Common myeloid progenitor, CD34-positive (primary cell): ENCODE results near the gene CNPY4.
"Not testable (repeated sequence)": the region's sequence is repeated elsewhere in the genome, so short reads cannot be mapped to it uniquely, and the experiment has no call there.

Experiments used
- CTCF ChIA-PET: fragments of 350-600 bp; sonication (Branson Sonifier 250); formaldehyde crosslinking; loops from one replicate; lab custom pipeline; 2021; ENCODE audit warnings: antibody characterized with exemption; lab: Charles Lee
- POLR2A ChIA-PET: fragments of 350-600 bp; sonication (Branson Sonifier 250); formaldehyde crosslinking; loops from one replicate; lab custom pipeline; 2021; ENCODE audit warnings: antibody characterized with exemption; lab: Charles Lee
- DNase-seq, 3 donors: peaks; one replicate each; pipeline versions ENCODE4 v3.0.0 to v3.0.0-alpha.2; 2013
- H3K27ac ChIP-seq, 2 experiments: 1 replicate in 1 of 2; 2 replicates in 1 of 2; pipeline ENCODE4 v1.7.0; 2013; ENCODE audit warnings: inconsistent platforms in 2 of 2, low read length in 2 of 2, mild to moderate bottlenecking in 2 of 2, low read depth in 1 of 2, moderate library complexity in 1 of 2; ENCODE audit not compliant: severe bottlenecking in 2 of 2, insufficient read depth in 1 of 2, poor library complexity in 1 of 2
- H3K27me3 ChIP-seq, 5 experiments: replicated peaks in 2 of 5; 1 replicate in 3 of 5; 2 replicates in 2 of 5; pipeline versions ENCODE4 v1.6.1 to v1.7.0; 2013; ENCODE audit warnings: low read length in 4 of 5, mild to moderate bottlenecking in 2 of 5, moderate library complexity in 2 of 5, inconsistent platforms in 1 of 5; ENCODE audit not compliant: insufficient read depth in 5 of 5, control insufficient read depth in 4 of 5
- H3K36me3 ChIP-seq, 4 experiments: 1 replicate in 2 of 4; 2 replicates in 2 of 4; pipeline versions ENCODE4 v1.6.1 to v1.7.0; 2013; ENCODE audit warnings: low read length in 3 of 4, control low read depth in 1 of 4, mild to moderate bottlenecking in 1 of 4; ENCODE audit not compliant: control insufficient read depth in 4 of 4, insufficient read depth in 4 of 4
- H3K4me1 ChIP-seq, 4 experiments: 1 replicate in 3 of 4; 2 replicates in 1 of 4; pipeline versions ENCODE4 v1.6.1 to v1.7.1; 2013; ENCODE audit warnings: low read length in 3 of 4, mild to moderate bottlenecking in 3 of 4, control low read depth in 1 of 4, inconsistent platforms in 1 of 4, moderate library complexity in 1 of 4; ENCODE audit not compliant: control insufficient read depth in 4 of 4, insufficient read depth in 4 of 4; ENCODE audit errors: control extremely low read depth in 1 of 4
- H3K4me3 ChIP-seq, 7 experiments: 1 replicate in 4 of 7; 2 replicates in 3 of 7; pipeline versions ENCODE4 v1.5.1 to v1.7.0; 2013; ENCODE audit warnings: mild to moderate bottlenecking in 7 of 7, low read length in 6 of 7, moderate library complexity in 6 of 7, inconsistent platforms in 2 of 7, low read depth in 2 of 7, control low read depth in 1 of 7; ENCODE audit not compliant: insufficient read depth in 4 of 7, control insufficient read depth in 1 of 7; ENCODE audit errors: extremely low read depth in 1 of 7
- H3K9me3 ChIP-seq, 5 experiments: 1 replicate in 4 of 5; 2 replicates in 1 of 5; pipeline versions ENCODE4 v1.6.1 to v1.7.1; 2013; ENCODE audit warnings: low read length in 4 of 5, mild to moderate bottlenecking in 2 of 5, inconsistent platforms in 1 of 5, low read depth in 1 of 5, moderate library complexity in 1 of 5; ENCODE audit not compliant: control insufficient read depth in 4 of 5, insufficient read depth in 2 of 5; ENCODE audit errors: control extremely low read depth in 1 of 5
- WGBS: methylation state at CpG from one replicate; pipeline ENCODE4 v1.1.5; 2013; ENCODE audit not compliant: insufficient coverage; 5-methylcytosine and 5-hydroxymethylcytosine counted together

Gene CNPY4

DNA sequence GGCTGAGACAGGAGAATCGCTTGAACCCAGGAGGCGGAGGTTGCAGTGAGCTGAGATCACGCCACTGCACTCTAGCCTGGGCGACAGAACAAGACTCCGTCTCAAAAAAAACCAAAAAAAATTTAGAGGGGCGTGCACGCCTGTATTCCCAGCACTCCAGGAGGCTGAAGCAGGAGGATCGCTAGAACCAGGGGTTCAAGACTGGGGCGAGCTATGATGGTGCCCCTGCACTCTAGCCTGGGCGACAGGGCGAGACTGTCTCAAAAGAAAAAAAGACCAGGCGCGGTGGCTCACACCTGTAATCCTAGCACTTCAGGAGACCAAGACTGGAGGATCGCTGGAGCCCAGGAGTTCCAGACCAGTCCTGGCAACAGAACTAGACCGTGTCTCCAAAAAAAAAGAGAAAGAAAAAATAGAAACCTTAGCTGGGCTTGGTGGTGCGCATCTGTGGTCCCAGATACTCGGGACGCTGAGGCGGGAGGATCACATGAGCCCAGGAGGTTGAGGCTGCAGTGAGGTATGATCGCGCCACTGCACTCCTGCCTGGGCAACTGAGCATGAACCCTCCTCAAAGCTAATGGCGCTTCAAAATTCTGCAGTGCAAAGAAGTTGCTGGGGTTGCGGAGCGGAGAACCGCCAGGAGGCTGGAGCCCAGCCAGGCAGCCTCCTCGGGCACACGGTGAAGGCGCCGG, 7.0 kb downstream of the CNPY4 start:
- Histone ChIP-seq H3K9me3 (no peaks in the 10 kb centered on the region), H3K27me3 (no peaks in the 10 kb centered on the region), H3K36me3 (peaks cover 0 to 6% (median under 1%) of the 10 kb centered on the region in 4 experiments), H3K27ac (peak overlapping the region; percentile 93 to 98), H3K4me1 (peaks cover 0 to 35% (median 26%) of the 10 kb centered on the region in 4 experiments), H3K4me3 (peak overlapping the region; percentile 62 to 97 (median 84))
- 26% methylated on average over 28 of the region's 29 CpGs for WGBS
- POLR2A ChIA-PET: interaction anchor here (0.6 to 1.8 kb wide), 4 partner anchors 25 to 303 kb away, joined by 3 to 10 read pairs (median 6); partner anchors contain the start of genes AP4M1, MCM7 and MEPCE
- no peak for DNase-seq
- CTCF ChIA-PET: interaction anchor here (1.4 to 2.1 kb wide), 2 partner anchors 9 to 12 kb away, joined by 4 to 7 read pairs; no protein-coding TSS in a partner anchor

DNA sequence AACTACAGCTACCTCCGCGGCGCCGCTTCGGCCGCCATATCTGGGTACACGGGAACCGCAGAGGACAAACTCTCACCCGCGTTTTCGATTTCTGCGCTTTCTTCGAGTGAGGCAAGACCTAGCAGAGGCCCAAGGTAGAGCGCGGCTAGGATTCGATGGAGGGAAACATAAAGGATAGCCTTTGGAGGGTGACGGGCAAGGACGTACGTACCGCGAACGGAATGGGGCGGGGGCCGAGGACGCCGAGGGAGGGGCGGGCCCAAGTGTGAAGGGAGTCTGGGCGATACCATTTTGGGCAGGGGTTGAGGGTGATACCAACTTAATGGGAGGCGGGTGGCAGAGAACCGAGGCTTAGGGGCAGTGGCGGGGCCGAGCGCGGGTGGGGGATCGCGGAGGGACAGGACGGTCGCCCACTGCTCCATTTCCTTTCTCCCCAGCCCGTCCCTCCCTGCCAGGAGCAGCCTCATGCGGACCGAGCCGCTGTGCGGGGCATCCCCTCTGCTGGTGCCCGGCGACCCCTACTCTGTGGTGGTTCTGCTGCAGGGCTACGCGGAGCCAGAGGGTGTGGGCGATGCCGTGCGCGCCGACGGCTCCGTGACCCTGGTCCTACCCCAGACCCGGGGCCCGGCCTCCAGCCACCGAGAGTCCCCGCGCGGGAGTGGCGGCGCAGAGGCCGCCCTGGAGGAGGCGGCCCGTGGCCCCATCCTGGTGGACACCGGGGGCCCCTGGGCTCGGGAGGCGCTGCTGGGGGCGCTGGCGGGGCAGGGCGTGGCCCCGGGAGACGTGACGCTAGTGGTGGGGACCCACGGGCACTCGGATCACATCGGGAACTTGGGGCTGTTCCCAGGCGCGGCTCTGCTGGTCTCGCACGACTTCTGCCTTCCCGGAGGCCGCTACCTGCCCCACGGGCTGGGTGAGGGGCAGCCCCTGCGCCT, 7.8 kb downstream of the CNPY4 start, which contains the start of gene MBLAC1:
Gene MBLAC1 (plus strand): TSS at position 37 of the 935 bp plus-strand sequence. CDS start 429 bp downstream, at position 466.
- H3K36me3 ChIP-seq: peaks cover 0 to 6% (median under 1%) of the 10 kb centered on the region in 4 experiments
- WGBS: under 1% methylated on average over 69 of the region's 85 CpGs
- H3K4me1 ChIP-seq: peaks cover 0 to 35% (median 26%) of the 10 kb centered on the region in 4 experiments
- H3K27ac ChIP-seq: peak within 1 kb of the TSS; percentile 93 to 98
- ChIA-PET CTCF (interaction anchor here (1.3 to 11.4 kb wide), 4 partner anchors 10 to 92 kb away, joined by 3 to 127 read pairs (median 4); partner anchors contain the start of gene PVRIG), POLR2A (interaction anchor here (0.6 to 1.8 kb wide), 4 partner anchors 25 to 302 kb away, joined by 3 to 10 read pairs (median 6); partner anchors contain the start of genes AP4M1, MCM7 and MEPCE)
- peak; percentile 94 to 97 (median 97) for DNase-seq
- no peaks in the 10 kb centered on the region for H3K9me3 ChIP-seq
- peak within 1 kb of the TSS; percentile 62 to 97 (median 84) for H3K4me3 ChIP-seq
- no peaks in the 10 kb centered on the region for H3K27me3 ChIP-seq

DNA sequence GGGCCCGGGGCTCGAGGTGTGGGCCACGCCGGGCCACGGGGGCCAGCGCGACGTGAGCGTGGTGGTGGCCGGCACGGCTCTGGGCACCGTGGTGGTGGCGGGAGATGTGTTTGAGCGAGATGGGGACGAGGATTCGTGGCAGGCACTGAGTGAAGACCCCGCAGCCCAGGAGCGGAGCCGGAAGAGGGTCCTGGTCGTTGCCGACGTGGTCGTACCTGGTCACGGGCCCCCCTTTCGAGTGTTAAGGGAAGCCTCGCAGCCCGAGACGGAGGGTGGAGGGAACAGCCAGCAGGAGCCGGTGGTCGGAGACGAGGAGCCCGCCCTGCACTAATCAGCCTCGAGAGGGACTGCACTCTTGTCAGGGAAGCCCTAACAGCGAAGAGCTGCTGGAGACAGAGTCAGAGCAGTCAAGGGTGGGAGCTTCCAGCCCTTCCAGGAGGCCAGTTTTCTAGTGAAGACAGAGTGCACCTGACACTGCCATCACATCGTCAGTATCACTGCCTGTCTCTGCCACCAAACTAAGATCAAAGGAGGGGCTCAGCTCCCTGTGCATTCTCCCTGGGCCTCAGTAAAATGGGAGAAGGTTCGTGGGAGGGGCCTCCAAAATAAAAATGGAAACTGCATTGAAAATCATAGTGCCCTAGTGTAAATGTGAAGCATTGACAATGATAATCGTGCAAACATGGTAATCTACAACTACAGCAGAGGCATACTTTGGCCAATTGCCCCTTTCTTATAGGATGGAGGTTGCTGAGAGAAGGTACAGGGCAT, 8.6 kb downstream of the CNPY4 start:
- POLR2A ChIA-PET: interaction anchor here (0.5 to 1.8 kb wide), 6 partner anchors 26 to 707 kb away, joined by 3 to 7 read pairs (median 4); partner anchors contain the start of genes AP4M1 and MCM7
- 1% methylated on average over 20 of the region's 37 CpGs for WGBS
- Histone ChIP-seq H3K4me1 (peaks cover 0 to 35% (median 26%) of the 10 kb centered on the region in 4 experiments), H3K36me3 (peaks cover 0 to 6% (median 0%) of the 10 kb centered on the region in 4 experiments), H3K9me3 (no peaks in the 10 kb centered on the region), H3K4me3 (peak overlapping the region; percentile 62 to 97 (median 84)), H3K27ac (peak overlapping the region in 1 of 2 experiments; percentile 98), H3K27me3 (no peaks in the 10 kb centered on the region)
- CTCF ChIA-PET: interaction anchor here (0.6 to 11.4 kb wide), 10 partner anchors 11 to 215 kb away, joined by 3 to 127 read pairs (median 3); partner anchors contain the start of genes MCM7 and PVRIG
- DNase-seq: peak; percentile 34 to 58 (median 48)

DNA sequence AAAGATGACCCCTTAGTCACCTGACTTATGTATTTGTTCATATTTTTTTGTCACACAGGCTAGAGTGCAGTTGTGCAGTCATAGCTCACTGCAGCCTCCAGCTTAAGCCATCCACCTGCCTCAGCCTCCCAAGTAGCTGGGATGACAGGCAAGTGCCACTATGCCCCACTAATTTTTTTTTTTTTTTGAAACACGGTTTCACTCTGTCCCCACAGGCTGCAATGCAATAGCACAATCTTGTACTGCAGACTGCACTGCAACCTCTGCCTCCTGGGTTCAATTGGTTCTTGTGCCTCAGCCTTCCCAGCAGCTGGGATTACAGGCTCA, 9.2 kb downstream of the CNPY4 start:
- ChIA-PET CTCF (interaction anchor here (0.6 to 11.4 kb wide), 10 partner anchors 10 to 215 kb away, joined by 3 to 127 read pairs (median 3); partner anchors contain the start of genes MCM7 and PVRIG), POLR2A (interaction anchor here (0.5 to 1.6 kb wide), 5 partner anchors 27 to 707 kb away, joined by 3 to 6 read pairs (median 3); partner anchors contain the start of genes AP4M1 and MCM7)
- DNase-seq: no peak
- WGBS: no CpG with 5 or more reads among the region's 1 CpG
- no peak overlapping the region for H3K27ac ChIP-seq
- H3K27me3 ChIP-seq: no peaks in the 10 kb centered on the region
- no peaks in the 10 kb centered on the region for H3K9me3 ChIP-seq
- H3K36me3 ChIP-seq: peaks cover 0 to 6% (median 0%) of the 10 kb centered on the region in 4 experiments
- H3K4me1 ChIP-seq: peaks cover 0 to 35% (median 26%) of the 10 kb centered on the region in 4 experiments
- H3K4me3 ChIP-seq: peak overlapping the region in 1 of 7 experiments; percentile 84

DNA sequence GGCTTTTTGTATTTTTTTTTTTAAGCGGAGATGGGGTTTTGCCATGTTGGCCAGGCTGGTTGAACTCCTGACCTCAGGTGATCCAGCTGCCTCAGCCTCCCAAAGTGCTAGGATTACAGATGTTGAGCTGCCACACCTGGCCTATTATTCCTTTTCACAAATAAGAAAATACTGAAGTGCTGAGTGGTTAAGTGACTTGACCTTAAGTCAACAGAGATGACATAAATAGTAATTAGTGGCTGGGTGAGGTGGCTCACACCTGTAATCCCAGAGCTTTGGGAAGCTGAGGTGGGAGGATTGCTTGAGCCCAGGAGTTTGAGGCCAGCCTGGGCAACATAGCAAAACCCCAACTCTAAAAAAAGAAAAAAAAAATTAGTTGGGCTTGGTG, 10.8 kb downstream of the CNPY4 start:
- DNase-seq, H3K9me3 ChIP-seq, H3K36me3 ChIP-seq, H3K4me3 ChIP-seq, H3K27ac ChIP-seq, H3K27me3 ChIP-seq: not testable (repeated sequence)
- ChIA-PET CTCF (interaction anchor here (0.7 to 11.4 kb wide), 15 partner anchors 9 to 89 kb away, joined by 3 to 127 read pairs (median 5); partner anchors contain the start of genes AP4M1, LAMTOR4, MCM7 and PVRIG), POLR2A (interaction anchor here (0.6 kb wide), 1 partner anchor 722 kb away, joined by 4 read pairs; the partner anchor contains the start of genes BUD31 and PDAP1)
- peaks cover 0 to 28% (median 24%) of the 10 kb centered on the region in 4 experiments for H3K4me1 ChIP-seq
- WGBS: 100% methylated on average over 1 of the region's 1 CpG
